HFFc6 (cell line): Measurements from ENCODE around the gene PTGER1. TPM values are rescaled to one million over a fixed set of nuclear protein-coding genes. Genes with fewer than 3 reads are reported as not detected.

ENCODE experiments used
- DNase-seq: peaks from one replicate; pipeline ENCODE4 v3.0.0-alpha.2; 2018
- H3K27ac Mint-ChIP-seq: 2 replicates; pipeline ENCODE4 v1.8.0; 2020; ENCODE audit warnings: mild to moderate bottlenecking, mixed read lengths
- H3K27me3 Mint-ChIP-seq: 2 replicates; pipeline ENCODE4 v1.8.0; 2021; ENCODE audit warnings: mild to moderate bottlenecking, moderate library complexity, mixed read lengths; ENCODE audit not compliant: insufficient read depth
- H3K36me3 Mint-ChIP-seq: 2 replicates; pipeline ENCODE4 v1.8.0; 2021; ENCODE audit warnings: low read depth, mixed read lengths
- H3K4me1 Mint-ChIP-seq: 2 replicates; pipeline ENCODE4 v1.8.0; 2020; ENCODE audit warnings: low read depth, mixed read lengths
- H3K4me3 Mint-ChIP-seq: 2 replicates; pipeline ENCODE4 v1.8.0; 2020; ENCODE audit warnings: mild to moderate bottlenecking, moderate library complexity, mixed read lengths
- H3K9me3 Mint-ChIP-seq: 2 replicates; pipeline ENCODE4 v1.8.0; 2020; ENCODE audit warnings: mild to moderate bottlenecking, mixed read lengths
- CTCF ChIP-seq: fragments of 200-600 bp; sonication (generic); IDR thresholded peaks from 2 replicates; pipeline ENCODE4 v1.5.0; 2021; ENCODE audit warnings: antibody characterized with exemption, mild to moderate bottlenecking
- total RNA-seq, 6 experiments: library from RNA; stranded (reverse); fragmentation: NEBNext Ultra II Directional; extraction: Animal tissue kit (Norgen Biotek cat#: 25700); gene quantifications; 2 replicates in 1 of 6; 3 replicates in 5 of 6; pipeline ENCODE4 v1.2.3, GENCODE V29; 2021

PTGER1 gene
- total RNA-seq, 6 experiments from 2014 or later, result 0.41 to 4.1 (median 0.62) TPM

GRCh38 chr19:14517446-14517839 is 42.3 kb upstream of the PTGER1 start:
- Mint-ChIP-seq H3K4me3 (peak overlapping the region; percentile 98), H3K27me3 (peaks cover 9% of the 10 kb centered on the region), H3K27ac (peak overlapping the region; percentile 84), H3K36me3 (peaks cover 36% of the 10 kb centered on the region), H3K9me3 (peaks cover 7% of the 10 kb centered on the region; the same call in 1 of the 2 replicates), H3K4me1 (peaks cover 41% of the 10 kb centered on the region)
- DNase-seq, result no peak
- no peak for TF ChIP-seq CTCF

DNA sequence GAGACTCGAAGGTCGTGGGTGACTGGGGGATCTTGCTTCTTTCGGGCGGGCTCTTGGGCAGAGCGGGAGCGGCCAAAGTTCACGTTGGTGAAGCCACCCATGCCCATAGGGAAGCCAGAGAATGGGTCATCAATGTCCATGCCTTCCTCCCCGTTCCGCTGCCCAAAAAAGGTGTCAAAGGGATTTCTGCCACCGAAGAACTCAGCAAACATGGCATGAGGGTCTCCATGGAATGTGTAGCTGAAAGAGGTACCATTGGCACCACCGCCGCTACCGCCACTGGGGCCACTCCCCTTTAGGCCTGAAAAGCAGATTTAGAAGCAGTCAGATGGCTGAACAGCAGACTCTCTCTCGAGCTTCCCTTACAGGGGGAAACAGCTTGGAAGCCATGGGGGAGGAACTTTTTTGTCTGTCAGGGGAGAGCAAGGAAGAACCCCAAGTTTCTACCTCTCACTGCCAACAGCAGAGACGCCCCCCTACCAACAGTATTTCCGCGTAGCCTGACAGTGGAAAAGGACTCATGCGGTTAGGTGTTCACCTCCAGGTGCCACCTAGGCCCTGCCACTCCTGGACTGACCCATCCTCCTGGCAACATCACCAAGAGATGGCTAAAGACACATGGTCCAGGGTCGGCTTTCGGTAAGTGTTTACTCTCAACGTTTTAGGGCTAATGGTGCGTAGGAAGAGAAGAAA is 41.7 kb upstream of the PTGER1 start:
- DNase-seq, result no peak
- H3K27ac Mint-ChIP-seq, result peak overlapping the region; percentile 84
- peaks cover 36% of the 10 kb centered on the region for H3K36me3 Mint-ChIP-seq

DNA sequence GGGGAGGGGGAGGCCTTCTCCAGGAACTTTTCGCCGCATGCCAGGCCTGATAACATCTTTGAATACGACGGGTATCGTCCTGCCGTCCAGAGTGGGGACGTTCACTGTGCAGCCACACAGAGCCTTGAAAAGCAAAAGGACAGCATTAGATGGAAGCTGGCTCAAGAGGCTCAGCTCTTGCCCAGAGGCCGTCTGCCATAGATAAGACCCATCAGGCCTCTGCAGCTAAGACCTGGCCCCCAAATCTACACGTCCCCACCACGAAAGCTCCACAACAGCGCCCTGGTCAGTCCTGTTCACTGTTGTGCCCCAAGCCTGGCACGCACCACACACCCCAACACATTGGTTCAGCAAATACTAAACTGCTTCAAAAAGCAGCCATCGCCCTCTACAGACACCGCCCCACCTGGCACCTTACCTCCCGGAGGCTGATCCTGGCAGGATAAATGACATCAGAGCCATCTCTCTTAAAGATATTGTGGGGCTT is 40.9 kb upstream of the PTGER1 start:
- Mint-ChIP-seq H3K27ac (peak overlapping the region; percentile 84), H3K9me3 (peaks cover 7% of the 10 kb centered on the region; the same call in 1 of the 2 replicates), H3K4me1 (peaks cover 43% of the 10 kb centered on the region), H3K4me3 (peak overlapping the region; percentile 98), H3K27me3 (peaks cover 11% of the 10 kb centered on the region), H3K36me3 (peaks cover 38% of the 10 kb centered on the region)
- DNase-seq, result no peak
- TF ChIP-seq CTCF, result 0 out of 2 replicates have a peak, but pooled peaks have one; percentile 25

More for the DNA sequence above, 41.7 kb upstream of the PTGER1 start:
- peaks cover 38% of the 10 kb centered on the region for H3K4me1 Mint-ChIP-seq
- peak overlapping the region; percentile 98 for H3K4me3 Mint-ChIP-seq
- peaks cover 9% of the 10 kb centered on the region for H3K27me3 Mint-ChIP-seq
- peaks cover 7% of the 10 kb centered on the region; the same call in 1 of the 2 replicates for H3K9me3 Mint-ChIP-seq
- no peak for TF ChIP-seq CTCF

GRCh38 chr19:14515501-14516047 is 40.4 kb upstream of the PTGER1 start:
- peak overlapping the region; percentile 98 for H3K4me3 Mint-ChIP-seq
- peaks cover 7% of the 10 kb centered on the region; the same call in 1 of the 2 replicates for H3K9me3 Mint-ChIP-seq
- peaks cover 48% of the 10 kb centered on the region for H3K4me1 Mint-ChIP-seq
- DNase-seq, result no peak
- H3K27ac Mint-ChIP-seq, result peak overlapping the region; percentile 84; the same call in 1 of the 2 replicates
- H3K27me3 Mint-ChIP-seq, result peaks cover 15% of the 10 kb centered on the region
- TF ChIP-seq CTCF, result no peak
- H3K36me3 Mint-ChIP-seq, result peaks cover 40% of the 10 kb centered on the region

DNA sequence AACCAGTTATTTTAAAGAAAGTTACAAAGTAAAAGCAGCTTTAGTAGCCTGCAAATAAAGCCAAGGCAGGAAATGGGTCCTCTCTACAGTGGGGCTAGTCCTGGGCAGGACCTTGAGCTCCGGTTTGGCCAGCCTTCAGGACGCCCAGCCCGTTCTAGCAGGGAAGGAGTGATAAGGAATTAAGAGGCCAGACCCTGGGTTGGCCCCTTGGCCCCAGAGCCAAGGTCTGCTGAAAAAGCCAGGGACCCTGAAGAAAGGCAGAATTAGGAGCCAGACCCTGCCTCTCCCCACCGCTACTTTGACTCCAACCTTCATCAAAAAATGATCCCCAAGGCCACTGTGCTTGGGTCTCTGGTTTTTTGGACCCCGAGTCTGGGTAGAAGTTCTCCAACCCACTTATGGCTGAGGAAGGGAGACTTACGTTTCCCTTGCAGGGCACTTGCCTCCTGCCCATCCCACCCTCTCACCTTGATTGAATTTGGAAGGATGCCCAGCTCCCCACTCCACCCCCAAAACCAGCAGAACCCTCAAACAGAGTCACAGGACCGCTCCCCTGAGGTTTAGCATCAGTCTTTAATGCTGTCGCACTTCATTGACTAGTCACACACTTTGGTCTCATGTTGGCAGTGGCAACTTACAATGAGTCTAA is 39.2 kb upstream of the PTGER1 start:
- no peak for DNase-seq
- Mint-ChIP-seq H3K27ac (peak overlapping the region; percentile 70), H3K4me3 (no peak overlapping the region), H3K36me3 (peaks cover 40% of the 10 kb centered on the region), H3K27me3 (peaks cover 18% of the 10 kb centered on the region), H3K9me3 (peaks cover 7% of the 10 kb centered on the region; the same call in 1 of the 2 replicates), H3K4me1 (peaks cover 47% of the 10 kb centered on the region)
- TF ChIP-seq CTCF, result no peak
